Activated CD8-positive, alpha-beta T cell treated with anti-CD3 and anti-CD28 coated beads for 36 hours (primary cell): ENCODE measurements around the gene RCE1. TPM values are rescaled to one million over a fixed set of nuclear protein-coding genes. Genes with fewer than 3 reads are reported as not detected.

Experiments used
- ATAC-seq: fragments of 200-7000 bp; cut with Tn5 transposase; one replicate; pipeline ENCODE4 v1.10.0; 2021; ENCODE audit warnings: mild to moderate bottlenecking, moderate library complexity
- CTCF ChIA-PET: fragments of 350-600 bp; sonication (Branson Sonifier 250); formaldehyde crosslinking; loops from one replicate; lab custom pipeline; 2021; ENCODE audit warnings: antibody characterized with exemption; lab: Charles Lee
- POLR2A ChIA-PET: fragments of 350-600 bp; sonication (Branson Sonifier 250); formaldehyde crosslinking; loops from one replicate; lab custom pipeline; 2021; ENCODE audit warnings: antibody characterized with exemption; lab: Charles Lee
- DNase-seq: peaks from one replicate; pipeline ENCODE4 v3.0.0-alpha.2; 2020
- H3K27ac Mint-ChIP-seq: one replicate; pipeline ENCODE4 v1.8.0; 2021; ENCODE audit warnings: mild to moderate bottlenecking, mixed read lengths
- H3K27me3 Mint-ChIP-seq: one replicate; pipeline ENCODE4 v1.8.0; 2021; ENCODE audit warnings: mixed read lengths
- H3K36me3 Mint-ChIP-seq: one replicate; pipeline ENCODE4 v1.8.0; 2021; ENCODE audit warnings: low read depth, mixed read lengths
- H3K4me1 Mint-ChIP-seq: one replicate; pipeline ENCODE4 v1.8.0; 2021; ENCODE audit warnings: low read depth, mixed read lengths
- H3K4me3 Mint-ChIP-seq: one replicate; pipeline ENCODE4 v1.8.0; 2021; ENCODE audit warnings: mild to moderate bottlenecking, moderate library complexity, mixed read lengths
- H3K9me3 Mint-ChIP-seq: one replicate; pipeline ENCODE4 v1.8.0; 2021; ENCODE audit warnings: mixed read lengths
- intact Hi-C: fragments of 100-400 bp; cut with micrococcal nuclease; formaldehyde crosslinking; loops from one replicate; pipeline ENCODE4 v1.10.0; 2022
- total RNA-seq, 2 experiments: library from RNA; stranded (reverse); gene quantifications; one replicate each; pipeline ENCODE4 v1.2.3, GENCODE V29; 2021
- TF ChIP-seq, protein P1 (sequence below): fragments of 200-600 bp; IDR thresholded peaks from one replicate; pipeline ENCODE4 v1.8.0; 2022; ENCODE audit warnings: antibody characterized with exemption, mild to moderate bottlenecking

Gene RCE1
- total RNA-seq, 2 experiments from 2014 or later = 22.1 to 26.8 TPM

DNA sequence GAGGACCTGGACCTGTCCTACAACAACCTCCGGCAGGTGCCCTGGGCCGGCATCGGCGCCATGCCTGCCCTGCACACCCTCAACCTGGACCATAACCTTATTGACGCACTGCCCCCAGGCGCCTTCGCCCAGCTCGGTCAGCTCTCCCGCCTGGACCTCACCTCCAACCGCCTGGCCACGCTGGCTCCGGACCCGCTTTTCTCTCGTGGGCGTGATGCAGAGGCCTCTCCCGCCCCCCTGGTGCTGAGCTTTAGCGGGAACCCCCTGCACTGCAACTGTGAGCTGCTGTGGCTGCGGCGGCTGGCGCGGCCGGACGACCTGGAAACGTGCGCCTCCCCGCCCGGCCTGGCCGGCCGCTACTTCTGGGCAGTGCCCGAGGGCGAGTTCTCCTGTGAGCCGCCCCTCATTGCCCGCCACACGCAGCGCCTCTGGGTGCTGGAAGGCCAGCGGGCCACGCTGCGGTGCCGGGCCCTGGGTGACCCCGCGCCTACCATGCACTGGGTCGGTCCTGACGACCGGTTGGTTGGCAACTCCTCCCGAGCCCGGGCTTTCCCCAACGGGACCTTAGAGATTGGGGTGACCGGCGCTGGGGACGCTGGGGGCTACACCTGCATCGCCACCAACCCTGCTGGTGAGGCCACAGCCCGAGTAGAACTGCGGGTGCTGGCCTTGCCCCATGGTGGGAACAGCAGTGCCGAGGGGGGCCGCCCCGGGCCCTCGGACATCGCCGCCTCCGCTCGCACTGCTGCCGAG lies 15.1 kb downstream of the RCE1 start:
- Mint-ChIP-seq H3K4me3 (peak overlapping the region; percentile 76), H3K27me3 (no peaks in the 10 kb centered on the region), H3K9me3 (no peaks in the 10 kb centered on the region), H3K4me1 (peaks cover 5% of the 10 kb centered on the region), H3K36me3 (peaks cover 4% of the 10 kb centered on the region), H3K27ac (no peak overlapping the region)
- POLR2A ChIA-PET = interaction anchor here (1.0 kb wide), 1 partner anchor 14 kb away, joined by 4 read pairs; no protein-coding TSS in a partner anchor
- TF ChIP-seq, protein P1, sequence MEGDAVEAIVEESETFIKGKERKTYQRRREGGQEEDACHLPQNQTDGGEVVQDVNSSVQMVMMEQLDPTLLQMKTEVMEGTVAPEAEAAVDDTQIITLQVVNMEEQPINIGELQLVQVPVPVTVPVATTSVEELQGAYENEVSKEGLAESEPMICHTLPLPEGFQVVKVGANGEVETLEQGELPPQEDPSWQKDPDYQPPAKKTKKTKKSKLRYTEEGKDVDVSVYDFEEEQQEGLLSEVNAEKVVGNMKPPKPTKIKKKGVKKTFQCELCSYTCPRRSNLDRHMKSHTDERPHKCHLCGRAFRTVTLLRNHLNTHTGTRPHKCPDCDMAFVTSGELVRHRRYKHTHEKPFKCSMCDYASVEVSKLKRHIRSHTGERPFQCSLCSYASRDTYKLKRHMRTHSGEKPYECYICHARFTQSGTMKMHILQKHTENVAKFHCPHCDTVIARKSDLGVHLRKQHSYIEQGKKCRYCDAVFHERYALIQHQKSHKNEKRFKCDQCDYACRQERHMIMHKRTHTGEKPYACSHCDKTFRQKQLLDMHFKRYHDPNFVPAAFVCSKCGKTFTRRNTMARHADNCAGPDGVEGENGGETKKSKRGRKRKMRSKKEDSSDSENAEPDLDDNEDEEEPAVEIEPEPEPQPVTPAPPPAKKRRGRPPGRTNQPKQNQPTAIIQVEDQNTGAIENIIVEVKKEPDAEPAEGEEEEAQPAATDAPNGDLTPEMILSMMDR = no peak
- DNase-seq (no peak), ATAC-seq (no peak)
- CTCF ChIA-PET = interaction anchor here (0.5 kb wide), 1 partner anchor 495 kb away, joined by 3 read pairs; no protein-coding TSS in a partner anchor
- intact Hi-C loops = no loop called here

DNA sequence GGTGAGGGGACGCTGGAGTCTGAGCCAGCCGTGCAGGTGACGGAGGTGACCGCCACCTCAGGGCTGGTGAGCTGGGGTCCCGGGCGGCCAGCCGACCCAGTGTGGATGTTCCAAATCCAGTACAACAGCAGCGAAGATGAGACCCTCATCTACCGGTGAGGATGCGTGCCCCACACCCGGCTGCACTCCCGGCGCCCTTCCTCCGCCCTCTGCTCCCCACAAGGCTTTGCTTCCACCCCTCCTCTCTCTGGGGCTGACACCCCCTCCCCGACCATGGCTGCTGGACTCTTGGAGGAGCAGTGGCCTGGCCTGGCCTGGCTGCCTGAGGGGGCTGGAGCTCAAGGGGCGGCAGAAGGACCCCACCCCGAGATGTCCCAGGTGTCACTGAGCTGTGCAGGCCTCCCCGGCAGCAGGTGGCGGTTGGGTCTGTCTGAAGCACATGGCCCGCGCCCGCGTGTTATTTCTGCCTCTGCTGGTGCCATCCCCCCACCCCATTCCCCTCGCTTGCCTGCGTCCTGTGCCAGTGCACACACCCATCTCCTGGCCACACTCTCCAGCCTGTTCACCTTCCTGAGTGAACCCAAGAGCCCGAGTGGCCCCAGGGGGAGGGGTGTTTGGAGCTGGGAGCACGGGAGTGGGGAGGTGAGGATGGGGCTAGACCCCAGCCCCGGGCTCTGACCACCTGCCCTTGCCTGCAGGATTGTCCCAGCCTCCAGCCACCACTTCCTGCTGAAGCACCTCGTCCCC lies 15.9 kb downstream of the RCE1 start:
- ChIA-PET CTCF (no interaction called here), POLR2A (no interaction called here)
- DNase-seq (no peak), ATAC-seq (no peak)
- Mint-ChIP-seq H3K4me3 (no peak overlapping the region), H3K36me3 (peaks cover 4% of the 10 kb centered on the region), H3K9me3 (no peaks in the 10 kb centered on the region), H3K27me3 (no peaks in the 10 kb centered on the region), H3K4me1 (peaks cover 5% of the 10 kb centered on the region), H3K27ac (no peak overlapping the region)
- intact Hi-C loops = no loop called here
- TF ChIP-seq, protein P1 = no peak

DNA sequence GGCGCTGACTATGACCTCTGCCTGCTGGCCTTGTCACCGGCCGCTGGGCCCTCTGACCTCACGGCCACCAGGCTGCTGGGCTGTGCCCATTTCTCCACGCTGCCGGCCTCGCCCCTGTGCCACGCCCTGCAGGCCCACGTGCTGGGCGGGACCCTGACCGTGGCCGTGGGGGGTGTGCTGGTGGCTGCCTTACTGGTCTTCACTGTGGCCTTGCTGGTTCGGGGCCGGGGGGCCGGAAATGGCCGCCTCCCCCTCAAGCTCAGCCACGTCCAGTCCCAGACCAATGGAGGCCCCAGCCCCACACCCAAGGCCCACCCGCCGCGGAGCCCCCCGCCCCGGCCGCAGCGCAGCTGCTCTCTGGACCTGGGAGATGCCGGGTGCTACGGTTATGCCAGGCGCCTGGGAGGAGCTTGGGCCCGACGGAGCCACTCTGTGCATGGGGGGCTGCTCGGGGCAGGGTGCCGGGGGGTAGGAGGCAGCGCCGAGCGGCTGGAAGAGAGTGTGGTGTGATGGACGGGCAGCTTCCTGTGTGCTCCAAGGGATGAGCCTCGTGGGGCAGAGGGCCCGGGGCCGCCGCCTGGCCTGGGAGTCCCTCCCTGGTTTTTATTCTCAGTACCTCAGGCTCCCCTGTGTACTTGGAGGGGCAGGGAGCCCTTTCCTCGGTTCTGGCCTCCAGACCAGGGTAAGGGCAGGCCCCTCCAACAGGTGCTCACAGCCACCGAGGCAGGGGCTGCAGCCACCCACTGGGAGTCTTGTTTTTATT lies 16.6 kb downstream of the RCE1 start:
- H3K4me1 Mint-ChIP-seq = peaks cover 5% of the 10 kb centered on the region
- H3K9me3 Mint-ChIP-seq = no peaks in the 10 kb centered on the region
- no peak for DNase-seq
- POLR2A ChIA-PET = no interaction called here
- H3K27me3 Mint-ChIP-seq = no peaks in the 10 kb centered on the region
- intact Hi-C loops = no loop called here
- H3K4me3 Mint-ChIP-seq = no peak overlapping the region
- H3K36me3 Mint-ChIP-seq = peaks cover 4% of the 10 kb centered on the region
- TF ChIP-seq, protein P1 = no peak
- no peak overlapping the region for H3K27ac Mint-ChIP-seq
- CTCF ChIA-PET = no interaction called here
- no peak for ATAC-seq

DNA sequence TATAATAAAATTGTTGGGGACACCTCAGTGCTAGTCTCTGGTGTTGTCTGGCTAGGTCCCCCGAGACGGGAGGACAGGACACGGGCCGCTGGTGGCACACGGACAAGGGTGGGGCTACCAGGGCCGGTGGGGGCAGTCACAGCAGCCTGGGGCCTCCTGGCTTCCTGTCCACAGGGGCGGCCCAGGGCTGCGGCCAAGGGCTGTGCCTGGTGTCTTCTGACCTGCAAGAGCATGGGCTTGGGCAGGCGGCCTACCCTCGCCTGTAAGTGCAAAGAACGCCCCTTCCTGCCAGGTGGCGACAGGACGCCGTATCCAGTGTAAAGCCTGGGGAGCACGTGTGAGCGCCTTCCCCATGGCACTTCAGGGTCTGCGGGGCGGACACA lies 17.2 kb downstream of the RCE1 start:
- Mint-ChIP-seq H3K9me3 (no peaks in the 10 kb centered on the region), H3K4me3 (no peak overlapping the region), H3K27ac (no peak overlapping the region), H3K4me1 (peaks cover 5% of the 10 kb centered on the region), H3K36me3 (peaks cover 4% of the 10 kb centered on the region), H3K27me3 (no peaks in the 10 kb centered on the region)
- DNase-seq (no peak), ATAC-seq (no peak)
- CTCF ChIA-PET = no interaction called here
- intact Hi-C loops = no loop called here
- TF ChIP-seq, protein P1 = no peak
- POLR2A ChIA-PET = no interaction called here
